Naive B cell (primary cell): ENCODE results near the gene PLIN4. TPM values are rescaled to one million over a fixed set of nuclear protein-coding genes. Genes with fewer than 3 reads are reported as not detected.

Source experiments
- ATAC-seq, 2 donors: fragments of 150-1000 bp; cut with Tn5 transposase; 2 replicates each; pipeline ENCODE4 v1.10.0; 2021; ENCODE audit warnings: low read depth in 2 of 2, mild to moderate bottlenecking in 2 of 2, moderate library complexity in 2 of 2
- DNase-seq: peaks from one replicate; pipeline ENCODE4 v3.0.0; 2022
- H3K27ac Mint-ChIP-seq, 6 donors: one replicate each; pipeline ENCODE4 v1.8.0; 2020 to 2022; ENCODE audit warnings: mild to moderate bottlenecking in 6 of 6, mixed read lengths in 6 of 6, moderate library complexity in 5 of 6, inconsistent platforms in 2 of 6
- H3K27me3 Mint-ChIP-seq, 3 donors: one replicate each; pipeline ENCODE4 v1.8.0; 2021 to 2022; ENCODE audit warnings: mixed read lengths in 3 of 3, mild to moderate bottlenecking in 1 of 3
- H3K36me3 Mint-ChIP-seq, 2 donors: one replicate each; pipeline ENCODE4 v1.8.0; 2020 to 2022; ENCODE audit warnings: mixed read lengths in 2 of 2, inconsistent platforms in 1 of 2, mild to moderate bottlenecking in 1 of 2
- H3K4me1 Mint-ChIP-seq, 3 donors: one replicate each; pipeline ENCODE4 v1.8.0; 2020 to 2022; ENCODE audit warnings: mixed read lengths in 3 of 3, inconsistent platforms in 1 of 3, mild to moderate bottlenecking in 1 of 3, moderate library complexity in 1 of 3
- H3K4me3 Mint-ChIP-seq, 8 donors: one replicate each; pipeline ENCODE4 v1.8.0; 2020 to 2022; ENCODE audit warnings: mild to moderate bottlenecking in 8 of 8, mixed read lengths in 8 of 8, moderate library complexity in 8 of 8, inconsistent platforms in 2 of 8
- H3K9me3 Mint-ChIP-seq, 7 donors: one replicate each; pipeline ENCODE4 v1.8.0; 2020 to 2022; ENCODE audit warnings: mixed read lengths in 7 of 7, mild to moderate bottlenecking in 5 of 7, inconsistent platforms in 2 of 7, moderate library complexity in 1 of 7
- polyA plus RNA-seq, 6 donors: library from polyadenylated mRNA; unstranded; fragments of 300-500 nt; fragmentation: Illumina TruSeq; gene quantifications; one replicate each; pipeline ENCODE4 v1.2.3, GENCODE V29; 2021; ENCODE audit warnings: low read depth in 6 of 6

PLIN4 gene
- polyA plus RNA-seq, 6 donors from 2014 or later, result 0.04 to 0.21 (median 0.14) TPM; not detected in 2

- DNase-seq (no peak), ATAC-seq (no peak)
- Mint-ChIP-seq H3K4me1 (peaks cover 15 to 27% (median 20%) of the 10 kb centered on the region in 3 donors), H3K9me3 (no peaks in the 10 kb centered on the region), H3K4me3 (peak overlapping the region in 7 of 8 donors; percentile 68 to 91 (median 81)), H3K36me3 (peaks cover 0 to 8% of the 10 kb centered on the region in 2 donors), H3K27me3 (no peaks in the 10 kb centered on the region), H3K27ac (peak overlapping the region in 3 of 6 donors; percentile 76 to 82 (median 81))
These were observed 45.1 kb downstream of the PLIN4 start for GRCh38 chr19:4473011-4473762.

- Mint-ChIP-seq H3K27ac (peak within 1 kb of the TSS in 2 of 6 donors; percentile 76 to 81), H3K36me3 (peaks cover 0 to 8% of the 10 kb centered on the region in 2 donors), H3K27me3 (no peaks in the 10 kb centered on the region), H3K4me3 (peak within 1 kb of the TSS in 7 of 8 donors; percentile 64 to 91 (median 80)), H3K9me3 (no peaks in the 10 kb centered on the region), H3K4me1 (peaks cover 15 to 27% (median 20%) of the 10 kb centered on the region in 3 donors)
- ATAC-seq (no peak), DNase-seq (no peak)
These were observed 45.9 kb downstream of the PLIN4 start, which contains the start of gene HDGFL2 for GRCh38 chr19:4472174-4472974. Gene HDGFL2, plus strand, starts transcription at chr19:4472297. Its CDS starts 54 bp downstream, at chr19:4472351.

- Mint-ChIP-seq H3K27ac (no peak overlapping the region), H3K27me3 (no peaks in the 10 kb centered on the region), H3K4me1 (peaks cover 15 to 27% (median 20%) of the 10 kb centered on the region in 3 donors), H3K9me3 (no peaks in the 10 kb centered on the region), H3K4me3 (no peak overlapping the region), H3K36me3 (peaks cover 0 to 5% of the 10 kb centered on the region in 2 donors)
- peak; percentile 81 to 83 for ATAC-seq
- peak; percentile 97 for DNase-seq
These were observed 46.7 kb downstream of the PLIN4 start for GRCh38 chr19:4471403-4472173.

GRCh38 chr19:4467835-4468234 is 50.5 kb downstream of the PLIN4 start:
- ATAC-seq (no peak), DNase-seq (no peak)
- no peak overlapping the region for H3K27ac Mint-ChIP-seq
- H3K4me1 Mint-ChIP-seq, result peaks cover 0 to 7% (median 0%) of the 10 kb centered on the region in 3 donors
- H3K4me3 Mint-ChIP-seq, result no peak overlapping the region
- no peaks in the 10 kb centered on the region for H3K9me3 Mint-ChIP-seq
- no peaks in the 10 kb centered on the region for H3K27me3 Mint-ChIP-seq
- no peaks in the 10 kb centered on the region for H3K36me3 Mint-ChIP-seq

GRCh38 chr19:4464815-4465581 is 53.3 kb downstream of the PLIN4 start:
- no peak overlapping the region for H3K4me3 Mint-ChIP-seq
- no peak for ATAC-seq
- no peaks in the 10 kb centered on the region for H3K36me3 Mint-ChIP-seq
- H3K9me3 Mint-ChIP-seq, result no peaks in the 10 kb centered on the region
- H3K27me3 Mint-ChIP-seq, result no peaks in the 10 kb centered on the region
- H3K4me1 Mint-ChIP-seq, result no peaks in the 10 kb centered on the region
- no peak overlapping the region for H3K27ac Mint-ChIP-seq
- no peak for DNase-seq

GRCh38 chr19:4457654-4458395 is 60.5 kb downstream of the PLIN4 start, which contains the start of gene UBXN6:
Gene UBXN6, minus strand, starts transcription at chr19:4457794. Its CDS starts 97 bp downstream, at chr19:4457697.
- Mint-ChIP-seq H3K4me1 (peaks cover 13 to 27% (median 24%) of the 10 kb centered on the region in 3 donors), H3K4me3 (peak within 1 kb of the TSS; percentile 83 to 96 (median 92)), H3K36me3 (no peaks in the 10 kb centered on the region), H3K27ac (peak within 1 kb of the TSS; percentile 90 to 97 (median 94)), H3K9me3 (no peaks in the 10 kb centered on the region), H3K27me3 (no peaks in the 10 kb centered on the region)
- peak; percentile 97 to 98 for ATAC-seq
- peak; percentile 95 for DNase-seq

- no peaks in the 10 kb centered on the region for H3K27me3 Mint-ChIP-seq
- ATAC-seq (peak; percentile 39 to 41), DNase-seq (no peak)
- H3K9me3 Mint-ChIP-seq, result no peaks in the 10 kb centered on the region
- peak overlapping the region; percentile 72 to 97 (median 90) for H3K27ac Mint-ChIP-seq
- H3K4me3 Mint-ChIP-seq, result peak overlapping the region; percentile 83 to 95 (median 90)
- H3K4me1 Mint-ChIP-seq, result peaks cover 13 to 27% (median 24%) of the 10 kb centered on the region in 3 donors
- H3K36me3 Mint-ChIP-seq, result no peaks in the 10 kb centered on the region
These were observed 61.2 kb downstream of the PLIN4 start for GRCh38 chr19:4456843-4457653.

- Mint-ChIP-seq H3K36me3 (no peaks in the 10 kb centered on the region), H3K4me1 (peaks cover 13 to 27% (median 24%) of the 10 kb centered on the region in 3 donors), H3K27me3 (no peaks in the 10 kb centered on the region), H3K9me3 (no peaks in the 10 kb centered on the region), H3K4me3 (peak overlapping the region; percentile 83 to 95 (median 90)), H3K27ac (peak overlapping the region; percentile 72 to 97 (median 90))
- DNase-seq (no peak), ATAC-seq (no peak)
These were observed 61.8 kb downstream of the PLIN4 start for GRCh38 chr19:4456476-4456842.

- Mint-ChIP-seq H3K27me3 (no peaks in the 10 kb centered on the region), H3K4me3 (peak overlapping the region; percentile 83 to 95 (median 90)), H3K36me3 (no peaks in the 10 kb centered on the region), H3K4me1 (peaks cover 13 to 27% (median 24%) of the 10 kb centered on the region in 3 donors), H3K9me3 (no peaks in the 10 kb centered on the region), H3K27ac (peak overlapping the region in 5 of 6 donors; percentile 28 to 97 (median 92))
- no peak for DNase-seq
- ATAC-seq, result no peak
These were observed 62.4 kb downstream of the PLIN4 start for GRCh38 chr19:4455719-4456475.

- DNase-seq (no peak), ATAC-seq (no peak)
- Mint-ChIP-seq H3K27me3 (no peaks in the 10 kb centered on the region), H3K9me3 (no peaks in the 10 kb centered on the region), H3K36me3 (no peaks in the 10 kb centered on the region), H3K27ac (peak overlapping the region in 5 of 6 donors; percentile 28 to 93 (median 54)), H3K4me3 (peak overlapping the region in 6 of 8 donors; percentile 9 to 83 (median 66)), H3K4me1 (peaks cover 13 to 27% (median 24%) of the 10 kb centered on the region in 3 donors)
These were observed 63.3 kb downstream of the PLIN4 start for GRCh38 chr19:4454747-4455718.
